Dermis blood vessel endothelial cell (primary cell): ENCODE data around the gene GPR161. TPM values are rescaled to one million over a fixed set of nuclear protein-coding genes. Genes with fewer than 3 reads are reported as not detected.

Experiments used
- total RNA-seq: library from RNA; depleted of rRNA; stranded (reverse); fragments of >200 nt; gene quantifications from 2 replicates; pipeline ENCODE4 v1.2.3, GENCODE V29; 2014

GPR161 gene
- total RNA-seq, 1 donor from 2014 or later: 18.4 TPM

Other genes starting within 250 kb of the GPR161 start
- gene ADCY10, start 222.8 kb downstream of the GPR161 start, total RNA-seq: under 0.01 TPM in 1 of 2 replicates, not detected in the other
- 54.6 and 79.6 TPM in 2 replicates for gene DCAF6, start 200.2 kb downstream of the GPR161 start, total RNA-seq
- 16.2 and 21.6 TPM in 2 replicates for gene MPC2, start 199.9 kb downstream of the GPR161 start, total RNA-seq
- 34.1 and 43.4 TPM in 2 replicates for gene TIPRL, start 42.0 kb upstream of the GPR161 start, total RNA-seq
- 45.8 and 70.7 TPM in 2 replicates for gene SFT2D2, start 89.1 kb upstream of the GPR161 start, total RNA-seq
- gene TBX19, start 143.9 kb upstream of the GPR161 start, total RNA-seq: 0.47 and 0.51 TPM in 2 replicates